GM23248 (cell line): Measurements from ENCODE around the gene RBM38. TPM values are rescaled to one million over a fixed set of nuclear protein-coding genes. Genes with fewer than 3 reads are reported as not detected.

Source experiments
- DNase-seq: peaks from one replicate; pipeline ENCODE4 v3.0.0-alpha.2; 2015
- H2AFZ ChIP-seq: fragments of 200-600 bp; sonication (generic); 2 replicates; pipeline ENCODE4 v1.6.1; 2016; ENCODE audit warnings: antibody characterized with exemption
- H3F3A ChIP-seq: fragments of 200-600 bp; sonication (generic); 2 replicates; pipeline ENCODE4 v1.6.1; 2016; ENCODE audit warnings: mild to moderate bottlenecking, antibody characterized with exemption, mixed run types; ENCODE audit not compliant: insufficient read depth
- H3K27ac ChIP-seq: fragments of 200-600 bp; sonication (generic); 2 replicates; pipeline ENCODE4 v1.5.1; 2016; ENCODE audit warnings: mild to moderate bottlenecking
- H3K27me3 ChIP-seq: fragments of 200-600 bp; sonication (generic); replicated peaks from 2 replicates; pipeline ENCODE4 v1.6.1; 2016; ENCODE audit warnings: mild to moderate bottlenecking; ENCODE audit not compliant: insufficient read depth
- H3K36me3 ChIP-seq: fragments of 200-600 bp; sonication (generic); 2 replicates; pipeline ENCODE4 v1.6.1; 2016; ENCODE audit warnings: low read depth, mild to moderate bottlenecking
- H3K4me1 ChIP-seq: fragments of 200-600 bp; sonication (generic); 2 replicates; pipeline ENCODE4 v1.6.1; 2016; ENCODE audit warnings: mild to moderate bottlenecking; ENCODE audit not compliant: insufficient read depth
- H3K4me2 ChIP-seq: fragments of 200-600 bp; sonication (generic); one replicate; pipeline ENCODE4 v1.6.1; 2016; ENCODE audit warnings: mild to moderate bottlenecking; ENCODE audit not compliant: unreplicated experiment
- H3K4me3 ChIP-seq: fragments of 200-600 bp; sonication (generic); 2 replicates; pipeline ENCODE4 v1.5.1; 2016; ENCODE audit warnings: mild to moderate bottlenecking
- H3K79me2 ChIP-seq: fragments of 200-600 bp; sonication (generic); 2 replicates; pipeline ENCODE4 v1.6.1; 2016; ENCODE audit warnings: mild to moderate bottlenecking; ENCODE audit not compliant: insufficient read depth
- H3K9ac ChIP-seq: fragments of 200-600 bp; sonication (generic); 2 replicates; pipeline ENCODE4 v1.6.1; 2016; ENCODE audit warnings: mild to moderate bottlenecking
- H3K9me2 ChIP-seq: fragments of 200-600 bp; sonication (generic); 2 replicates; pipeline ENCODE4 v1.6.1; 2016; ENCODE audit warnings: mixed run types, mild to moderate bottlenecking, moderate library complexity; ENCODE audit not compliant: insufficient read depth
- H3K9me3 ChIP-seq: fragments of 200-600 bp; sonication (generic); one replicate; pipeline ENCODE4 v1.6.1; 2017; ENCODE audit warnings: low read depth
- H4K20me1 ChIP-seq: fragments of 200-600 bp; sonication (generic); 2 replicates; pipeline ENCODE4 v1.6.0; 2016; ENCODE audit not compliant: insufficient read depth
- EZH2 ChIP-seq: fragments of 200-600 bp; sonication (generic); IDR thresholded peaks from 2 replicates; pipeline ENCODE4 v1.6.1; 2018; ENCODE audit warnings: antibody characterized with exemption, mild to moderate bottlenecking; ENCODE audit not compliant: insufficient read depth, poor library complexity, severe bottlenecking
- EZH2phosphoT487 ChIP-seq: fragments of 200-600 bp; sonication (generic); IDR thresholded peaks from 2 replicates; pipeline ENCODE4 v1.6.1; 2018; ENCODE audit warnings: antibody characterized with exemption, moderate library complexity, mild to moderate bottlenecking, low read depth; ENCODE audit not compliant: insufficient read depth
- whole genome bisulfite sequencing, 2 experiments: methylation state at CpG; one replicate each; pipeline ENCODE4 v1.1.6; 2015 to 2017; ENCODE audit warnings: low lambda C conversion rate in 2 of 2, low coverage in 1 of 2; ENCODE audit errors: missing lambda C conversion rate in 2 of 2; 5-methylcytosine and 5-hydroxymethylcytosine counted together
- in situ Hi-C: fragments of 300-500 bp; cut with MboI; formaldehyde crosslinking; loops from 2 replicates; pipeline ENCODE4 v1.15.0; 2020
- polyA plus RNA-seq: library from polyadenylated mRNA; unstranded; fragments of >200 nt; fragmentation: Nextera tagmentation; extraction: Ambion mirVana; gene quantifications from 2 replicates; pipeline ENCODE4 v1.2.1, GENCODE V29; 2016
- total RNA-seq: library from RNA; depleted of rRNA; stranded (reverse); fragments of >200 nt; shearing (Covaris generic); gene quantifications from 2 replicates; pipeline ENCODE4 v1.2.3, GENCODE V29; 2014

RBM38 gene
- total and polyA plus RNA-seq, 2 experiments from 2014 or later, result 1.3 to 8.1 TPM

DNA sequence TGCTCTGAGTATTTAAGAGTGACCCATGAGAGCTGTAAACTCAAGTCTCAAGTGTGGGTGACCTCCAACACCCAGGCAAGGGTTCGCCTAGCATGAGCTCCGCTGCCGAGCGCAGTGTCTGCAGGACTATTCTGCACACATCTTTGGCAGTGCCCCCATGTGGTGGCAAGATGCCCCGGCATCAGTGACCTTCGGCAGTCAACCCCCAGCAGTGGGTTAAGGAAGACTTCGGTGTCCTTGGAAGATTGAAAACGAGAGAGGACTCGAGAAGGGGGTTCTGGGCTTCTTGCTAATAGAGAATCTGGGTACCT is 43.1 kb downstream of the RBM38 start:
- 86 to 87% methylated on average over 9 of the region's 9 CpGs for WGBS, 2 experiments
- Histone ChIP-seq H3F3A (no peaks in the 10 kb centered on the region), H4K20me1 (no peaks in the 10 kb centered on the region), H3K9me2 (no peaks in the 10 kb centered on the region), H3K4me3 (no peak overlapping the region), H2AFZ (no peak overlapping the region), H3K9ac (no peak overlapping the region), H3K79me2 (no peaks in the 10 kb centered on the region), H3K27me3 (peaks cover 12% of the 10 kb centered on the region; the same call in 1 of the 2 replicates), H3K9me3 (no peaks in the 10 kb centered on the region), H3K27ac (no peak overlapping the region), H3K4me1 (no peaks in the 10 kb centered on the region), H3K36me3 (no peaks in the 10 kb centered on the region), H3K4me2 (no peak overlapping the region)
- DNase-seq, result no peak
- in situ Hi-C loops, result no loop called here
- no peak for TF ChIP-seq EZH2phosphoT487
- TF ChIP-seq EZH2, result no peak

DNA sequence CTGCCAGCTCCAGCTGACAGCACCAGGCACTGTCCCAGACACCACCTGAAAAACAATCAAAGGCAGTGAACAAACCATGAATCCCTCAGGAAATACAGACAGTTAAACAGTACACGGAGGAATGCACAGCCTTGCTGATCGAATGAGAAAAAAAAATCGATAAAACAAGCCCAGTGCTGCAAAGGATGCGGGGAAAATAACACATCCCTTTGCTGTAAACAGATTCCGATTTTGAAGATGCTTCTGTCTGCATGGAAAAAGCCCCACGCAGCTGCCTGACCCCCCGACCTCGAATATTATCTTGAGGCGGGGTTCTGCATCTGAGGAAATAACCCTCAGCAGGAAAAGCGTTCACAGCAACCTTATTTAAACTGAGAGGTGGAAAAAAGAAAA is 43.9 kb downstream of the RBM38 start:
- Histone ChIP-seq H3F3A (no peaks in the 10 kb centered on the region), H3K9me3 (no peaks in the 10 kb centered on the region), H4K20me1 (no peaks in the 10 kb centered on the region), H3K9ac (no peak overlapping the region), H3K9me2 (no peaks in the 10 kb centered on the region), H3K4me1 (no peaks in the 10 kb centered on the region), H3K79me2 (no peaks in the 10 kb centered on the region), H3K27ac (no peak overlapping the region), H3K27me3 (peaks cover 12% of the 10 kb centered on the region; the same call in 1 of the 2 replicates), H3K4me3 (no peak overlapping the region), H2AFZ (no peak overlapping the region), H3K36me3 (no peaks in the 10 kb centered on the region), H3K4me2 (no peak overlapping the region)
- in situ Hi-C loops, result no loop called here
- 45 to 47% methylated on average over 10 of the region's 10 CpGs for WGBS, 2 experiments
- no peak for TF ChIP-seq EZH2phosphoT487
- no peak for TF ChIP-seq EZH2
- DNase-seq, result no peak

- Histone ChIP-seq H2AFZ (no peak overlapping the region), H3K27me3 (peaks cover 12% of the 10 kb centered on the region; the same call in 1 of the 2 replicates), H3F3A (no peaks in the 10 kb centered on the region), H3K36me3 (no peaks in the 10 kb centered on the region), H3K79me2 (no peaks in the 10 kb centered on the region), H3K27ac (no peak overlapping the region), H3K9ac (no peak overlapping the region), H3K4me2 (no peak overlapping the region), H3K4me1 (no peaks in the 10 kb centered on the region), H4K20me1 (no peaks in the 10 kb centered on the region), H3K9me2 (no peaks in the 10 kb centered on the region), H3K4me3 (no peak overlapping the region), H3K9me3 (no peaks in the 10 kb centered on the region)
- TF ChIP-seq EZH2phosphoT487, result no peak
- TF ChIP-seq EZH2, result no peak
- no peak for DNase-seq
- in situ Hi-C loops, result no loop called here
- 54 to 60% methylated on average over 24 to 25 of the region's 25 CpGs for WGBS, 2 experiments
Observed at GRCh38 chr20:57435498-57436222, 44.5 kb downstream of the RBM38 start.

- in situ Hi-C loops, result no loop called here
- Histone ChIP-seq H3K79me2 (no peaks in the 10 kb centered on the region), H3K4me2 (no peak overlapping the region), H3K36me3 (no peaks in the 10 kb centered on the region), H2AFZ (no peak overlapping the region), H3K9me3 (no peaks in the 10 kb centered on the region), H3K9me2 (no peaks in the 10 kb centered on the region), H3K27ac (no peak overlapping the region), H3K9ac (no peak overlapping the region), H3F3A (no peaks in the 10 kb centered on the region), H3K27me3 (peaks cover 12% of the 10 kb centered on the region; the same call in 1 of the 2 replicates), H3K4me3 (no peak overlapping the region), H3K4me1 (no peaks in the 10 kb centered on the region), H4K20me1 (no peaks in the 10 kb centered on the region)
- WGBS, 2 experiments, result 71 to 82% methylated on average over 6 of the region's 6 CpGs
- TF ChIP-seq EZH2, result no peak
- no peak for TF ChIP-seq EZH2phosphoT487
- no peak for DNase-seq
Observed at GRCh38 chr20:57436223-57436545, 45.0 kb downstream of the RBM38 start.

DNA sequence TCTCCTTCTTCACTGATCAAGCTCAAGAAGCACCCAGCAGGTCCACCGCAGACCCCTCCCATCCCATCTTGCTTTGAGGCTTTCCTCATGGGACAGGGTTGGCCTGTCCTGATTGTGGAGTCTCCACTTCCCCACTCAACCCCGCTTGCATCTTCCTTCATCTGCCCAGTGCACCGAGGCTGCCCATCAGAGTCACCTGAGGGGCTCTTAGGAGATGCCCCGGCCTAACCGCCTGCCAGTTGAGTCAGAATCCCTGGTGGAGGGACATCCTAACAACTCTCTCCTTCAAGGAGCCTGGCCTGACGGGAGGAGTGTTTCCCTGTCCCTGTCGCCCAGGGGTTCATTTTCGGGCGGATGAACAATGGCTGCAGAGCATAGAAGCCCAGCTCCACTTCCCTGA is 46.1 kb downstream of the RBM38 start:
- Histone ChIP-seq H3K9me2 (no peaks in the 10 kb centered on the region), H3K4me3 (no peak overlapping the region), H3K9me3 (no peaks in the 10 kb centered on the region), H3K36me3 (no peaks in the 10 kb centered on the region), H4K20me1 (no peaks in the 10 kb centered on the region), H3K9ac (no peak overlapping the region), H2AFZ (no peak overlapping the region), H3F3A (no peaks in the 10 kb centered on the region), H3K79me2 (no peaks in the 10 kb centered on the region), H3K27ac (no peak overlapping the region), H3K4me1 (no peaks in the 10 kb centered on the region), H3K4me2 (no peak overlapping the region), H3K27me3 (peaks cover 12% of the 10 kb centered on the region; the same call in 1 of the 2 replicates)
- in situ Hi-C loops, result no loop called here
- WGBS, 2 experiments, result 86% methylated on average over 9 of the region's 9 CpGs
- DNase-seq, result no peak
- TF ChIP-seq EZH2phosphoT487 (no peak), EZH2 (no peak)
